ENCODE results near the gene MRPL17.

MRPL17 gene

DNA sequence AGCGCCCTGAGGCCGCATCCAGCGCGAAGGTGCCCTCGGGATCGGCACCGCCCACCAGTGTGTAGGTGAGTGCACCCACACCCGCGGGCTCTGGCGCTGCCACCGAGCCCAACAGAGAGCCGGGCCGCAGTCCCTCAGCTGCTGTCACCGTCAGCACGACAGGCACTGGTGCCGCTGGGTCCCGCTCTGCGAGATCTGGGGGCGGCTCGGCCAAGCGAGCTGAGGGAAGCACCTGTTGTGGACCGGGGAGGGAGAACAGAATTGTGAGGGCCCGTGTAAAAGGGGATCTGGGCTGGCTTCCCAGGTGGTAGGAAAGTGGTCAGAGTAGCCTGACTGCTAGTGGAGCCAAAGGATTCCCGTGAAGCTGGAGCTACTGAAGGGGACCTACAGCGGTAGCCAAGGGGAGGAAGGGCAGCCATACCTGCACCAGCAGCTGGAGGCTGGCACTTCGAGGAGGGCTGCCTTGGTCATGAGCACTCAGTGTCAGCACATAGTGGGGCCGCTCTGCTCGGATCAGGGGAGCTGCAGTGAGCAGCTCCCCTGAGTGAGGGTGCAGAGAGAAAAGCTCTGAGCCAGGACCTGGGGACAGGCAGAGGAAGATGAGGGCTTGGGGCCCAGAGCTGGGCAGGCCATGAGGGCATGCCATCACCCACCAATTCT lies 52.4 kb downstream of the MRPL17 start:
- no peak for DNase-seq

All from amniotic stem cell (primary cell).